ENCODE results near the gene GPR151.

- TF ChIP-seq SIN3A (IDR thresholded peaks at IDR 0.05; ENCODE audit: borderline replicate concordance, insufficient read depth, low read length) (no peak), POLR2AphosphoS5 (IDR thresholded peaks at IDR 0.05; ENCODE audit: low read depth, low read length) (no peak)
- TF ChIP-seq, protein P1, sequence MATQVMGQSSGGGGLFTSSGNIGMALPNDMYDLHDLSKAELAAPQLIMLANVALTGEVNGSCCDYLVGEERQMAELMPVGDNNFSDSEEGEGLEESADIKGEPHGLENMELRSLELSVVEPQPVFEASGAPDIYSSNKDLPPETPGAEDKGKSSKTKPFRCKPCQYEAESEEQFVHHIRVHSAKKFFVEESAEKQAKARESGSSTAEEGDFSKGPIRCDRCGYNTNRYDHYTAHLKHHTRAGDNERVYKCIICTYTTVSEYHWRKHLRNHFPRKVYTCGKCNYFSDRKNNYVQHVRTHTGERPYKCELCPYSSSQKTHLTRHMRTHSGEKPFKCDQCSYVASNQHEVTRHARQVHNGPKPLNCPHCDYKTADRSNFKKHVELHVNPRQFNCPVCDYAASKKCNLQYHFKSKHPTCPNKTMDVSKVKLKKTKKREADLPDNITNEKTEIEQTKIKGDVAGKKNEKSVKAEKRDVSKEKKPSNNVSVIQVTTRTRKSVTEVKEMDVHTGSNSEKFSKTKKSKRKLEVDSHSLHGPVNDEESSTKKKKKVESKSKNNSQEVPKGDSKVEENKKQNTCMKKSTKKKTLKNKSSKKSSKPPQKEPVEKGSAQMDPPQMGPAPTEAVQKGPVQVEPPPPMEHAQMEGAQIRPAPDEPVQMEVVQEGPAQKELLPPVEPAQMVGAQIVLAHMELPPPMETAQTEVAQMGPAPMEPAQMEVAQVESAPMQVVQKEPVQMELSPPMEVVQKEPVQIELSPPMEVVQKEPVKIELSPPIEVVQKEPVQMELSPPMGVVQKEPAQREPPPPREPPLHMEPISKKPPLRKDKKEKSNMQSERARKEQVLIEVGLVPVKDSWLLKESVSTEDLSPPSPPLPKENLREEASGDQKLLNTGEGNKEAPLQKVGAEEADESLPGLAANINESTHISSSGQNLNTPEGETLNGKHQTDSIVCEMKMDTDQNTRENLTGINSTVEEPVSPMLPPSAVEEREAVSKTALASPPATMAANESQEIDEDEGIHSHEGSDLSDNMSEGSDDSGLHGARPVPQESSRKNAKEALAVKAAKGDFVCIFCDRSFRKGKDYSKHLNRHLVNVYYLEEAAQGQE (IDR thresholded peaks at IDR 0.05; ENCODE audit: insufficient read depth in 1 of 2, low read depth in 2 of 2, low read length in 2 of 2) = no peak
Observed at GRCh38 chr5:146520731-146521130, 4.7 kb upstream of the GPR151 start.

Data from PFSK-1 (cell line).